ENCODE data around the gene RPP38. TPM values are rescaled to one million over a fixed set of nuclear protein-coding genes. Genes with fewer than 3 reads are reported as not detected.

RPP38 gene
- total RNA-seq, 1 donor from 2014 or later: 9.9 TPM

DNA sequence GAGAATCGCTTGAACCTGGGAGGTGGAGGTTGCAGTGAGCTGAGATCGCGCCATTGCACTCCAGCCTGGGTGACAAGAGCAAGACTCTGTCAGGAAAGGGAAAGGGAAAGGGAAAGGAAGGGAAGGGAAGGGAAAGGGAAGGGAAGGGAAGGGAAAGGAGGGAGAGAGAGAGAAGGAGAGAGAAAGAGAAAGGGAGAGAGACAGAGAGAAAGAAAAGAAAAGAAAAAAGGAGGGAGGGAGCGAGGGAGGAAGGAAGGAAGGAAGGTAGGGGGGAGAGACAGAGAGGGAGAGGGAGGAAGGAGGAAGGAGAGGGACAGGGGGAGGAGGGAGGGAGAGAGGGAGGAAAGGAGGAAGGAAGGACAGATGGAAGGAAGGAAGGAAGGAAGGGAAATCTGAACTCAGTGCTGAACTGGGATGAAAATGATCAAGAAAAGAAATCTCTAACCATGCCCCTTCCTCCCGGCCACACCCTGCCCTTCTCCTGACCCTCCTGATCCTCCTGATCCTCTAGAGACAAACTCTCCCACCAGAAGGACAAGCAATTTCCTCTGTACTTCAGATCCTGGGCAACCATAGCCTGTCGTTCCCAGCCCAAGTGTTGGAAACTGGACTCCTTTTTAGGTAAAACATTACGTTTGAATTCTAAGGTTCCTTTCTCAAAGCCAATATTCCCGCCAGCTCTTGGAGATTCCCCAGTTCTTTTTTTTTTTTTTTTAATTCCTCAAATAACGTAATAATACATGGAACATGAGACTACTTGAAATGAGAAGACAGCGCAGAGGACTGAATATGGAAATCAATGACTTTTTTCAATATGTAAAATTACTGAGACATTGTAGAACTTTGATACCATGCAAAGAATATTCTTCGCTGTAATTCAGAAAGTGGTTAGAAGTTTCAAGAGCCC is 39.2 kb downstream of the RPP38 start:
- H3K4me1 ChIP-seq: no peaks in the 10 kb centered on the region
- H3K4me3 ChIP-seq: no peak overlapping the region
- peaks cover 83% of the 10 kb centered on the region for H3K36me3 ChIP-seq
- intact Hi-C loops (cut with micrococcal nuclease): no loop called here
- no peak overlapping the region for H3K27ac ChIP-seq (replicated peaks)
- H3K27me3 ChIP-seq (ENCODE audit: low read depth): no peaks in the 10 kb centered on the region
- TF ChIP-seq, protein P1, sequence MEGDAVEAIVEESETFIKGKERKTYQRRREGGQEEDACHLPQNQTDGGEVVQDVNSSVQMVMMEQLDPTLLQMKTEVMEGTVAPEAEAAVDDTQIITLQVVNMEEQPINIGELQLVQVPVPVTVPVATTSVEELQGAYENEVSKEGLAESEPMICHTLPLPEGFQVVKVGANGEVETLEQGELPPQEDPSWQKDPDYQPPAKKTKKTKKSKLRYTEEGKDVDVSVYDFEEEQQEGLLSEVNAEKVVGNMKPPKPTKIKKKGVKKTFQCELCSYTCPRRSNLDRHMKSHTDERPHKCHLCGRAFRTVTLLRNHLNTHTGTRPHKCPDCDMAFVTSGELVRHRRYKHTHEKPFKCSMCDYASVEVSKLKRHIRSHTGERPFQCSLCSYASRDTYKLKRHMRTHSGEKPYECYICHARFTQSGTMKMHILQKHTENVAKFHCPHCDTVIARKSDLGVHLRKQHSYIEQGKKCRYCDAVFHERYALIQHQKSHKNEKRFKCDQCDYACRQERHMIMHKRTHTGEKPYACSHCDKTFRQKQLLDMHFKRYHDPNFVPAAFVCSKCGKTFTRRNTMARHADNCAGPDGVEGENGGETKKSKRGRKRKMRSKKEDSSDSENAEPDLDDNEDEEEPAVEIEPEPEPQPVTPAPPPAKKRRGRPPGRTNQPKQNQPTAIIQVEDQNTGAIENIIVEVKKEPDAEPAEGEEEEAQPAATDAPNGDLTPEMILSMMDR (IDR thresholded peaks at IDR 0.05; ENCODE audit: borderline replicate concordance): no peak
- no peak for DNase-seq
- no peaks in the 10 kb centered on the region for H3K9me3 ChIP-seq (replicated peaks)

DNA sequence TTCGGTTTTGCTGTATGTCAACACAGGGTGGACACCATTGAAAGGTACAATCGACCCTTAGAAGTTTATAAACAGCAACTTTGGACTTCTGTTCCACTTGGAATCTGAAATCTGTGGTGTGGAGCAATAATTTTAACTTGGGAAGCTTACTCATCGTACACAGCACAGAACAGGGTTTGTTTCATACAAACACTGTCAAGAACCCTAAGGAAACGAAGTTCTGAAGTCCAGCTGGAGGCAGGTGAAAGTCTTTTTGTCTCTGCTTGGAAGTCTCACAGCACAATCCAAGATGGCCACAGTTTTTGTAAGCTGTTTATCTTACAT is 39.8 kb downstream of the RPP38 start:
- no peak for DNase-seq
- intact Hi-C loops (cut with micrococcal nuclease): no loop called here

DNA sequence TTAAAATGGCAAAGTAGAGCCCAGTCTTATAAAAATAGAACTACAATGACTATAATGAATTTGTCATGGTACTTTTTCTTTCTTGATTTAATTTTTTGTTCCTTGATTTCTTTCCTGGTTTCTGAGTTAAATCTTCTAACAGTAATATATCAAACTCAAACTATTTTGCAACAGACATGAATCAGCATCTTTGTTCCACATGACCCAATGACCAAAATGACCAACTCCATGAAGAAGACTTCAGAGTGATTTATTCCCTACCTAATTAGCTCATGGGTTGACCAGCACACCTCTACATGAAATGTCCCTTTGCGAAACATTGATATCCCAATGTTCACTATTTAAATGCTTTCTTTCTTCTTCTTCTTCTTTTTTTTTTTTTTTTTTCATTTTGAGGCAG is 40.5 kb downstream of the RPP38 start:
- H3K9me3 ChIP-seq (replicated peaks): no peaks in the 10 kb centered on the region
- intact Hi-C loops (cut with micrococcal nuclease): no loop called here
- H3K4me3 ChIP-seq: no peak overlapping the region
- DNase-seq: no peak
- no peaks in the 10 kb centered on the region for H3K27me3 ChIP-seq (ENCODE audit: low read depth)
- H3K36me3 ChIP-seq: peaks cover 71% of the 10 kb centered on the region
- TF ChIP-seq, protein P1 (IDR thresholded peaks at IDR 0.05; ENCODE audit: borderline replicate concordance): no peak
- peaks cover 7% of the 10 kb centered on the region for H3K4me1 ChIP-seq
- H3K27ac ChIP-seq (replicated peaks): no peak overlapping the region

More for the DNA sequence above, 39.8 kb downstream of the RPP38 start:
- TF ChIP-seq, protein P1 (IDR thresholded peaks at IDR 0.05; ENCODE audit: borderline replicate concordance): no peak
- Histone ChIP-seq H3K27me3 (ENCODE audit: low read depth) (no peaks in the 10 kb centered on the region), H3K4me3 (no peak overlapping the region), H3K36me3 (peaks cover 77% of the 10 kb centered on the region), H3K9me3 (replicated peaks) (no peaks in the 10 kb centered on the region), H3K4me1 (peaks cover under 1% of the 10 kb centered on the region), H3K27ac (replicated peaks) (no peak overlapping the region)

DNA sequence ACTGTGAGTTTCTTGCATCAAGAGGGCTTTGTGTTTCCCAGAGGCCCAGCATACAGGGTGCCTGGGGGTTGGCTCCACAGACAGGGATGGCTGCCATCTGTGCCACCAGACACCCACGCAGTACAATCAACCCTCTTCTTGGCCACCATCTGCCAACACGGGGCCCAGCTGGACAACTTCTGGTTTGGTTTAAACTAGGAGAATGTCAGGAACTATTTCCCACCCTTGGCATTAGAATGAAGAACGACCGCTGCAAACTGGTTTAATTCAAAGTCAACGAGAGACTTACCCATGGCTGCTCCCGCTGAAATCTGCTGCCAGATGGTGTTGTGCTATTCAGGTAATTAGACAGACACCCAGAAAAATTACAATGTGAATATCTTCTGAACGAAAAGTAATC is 43.5 kb downstream of the RPP38 start:
- intact Hi-C loops (cut with micrococcal nuclease): no loop called here
- no peak overlapping the region for H3K27ac ChIP-seq (replicated peaks)
- no peaks in the 10 kb centered on the region for H3K27me3 ChIP-seq (ENCODE audit: low read depth)
- no peak overlapping the region for H3K4me3 ChIP-seq
- H3K4me1 ChIP-seq: peaks cover 20% of the 10 kb centered on the region
- peaks cover 40% of the 10 kb centered on the region for H3K36me3 ChIP-seq
- TF ChIP-seq, protein P1 (IDR thresholded peaks at IDR 0.05; ENCODE audit: borderline replicate concordance): no peak
- no peaks in the 10 kb centered on the region for H3K9me3 ChIP-seq (replicated peaks)
- no peak for DNase-seq

DNA sequence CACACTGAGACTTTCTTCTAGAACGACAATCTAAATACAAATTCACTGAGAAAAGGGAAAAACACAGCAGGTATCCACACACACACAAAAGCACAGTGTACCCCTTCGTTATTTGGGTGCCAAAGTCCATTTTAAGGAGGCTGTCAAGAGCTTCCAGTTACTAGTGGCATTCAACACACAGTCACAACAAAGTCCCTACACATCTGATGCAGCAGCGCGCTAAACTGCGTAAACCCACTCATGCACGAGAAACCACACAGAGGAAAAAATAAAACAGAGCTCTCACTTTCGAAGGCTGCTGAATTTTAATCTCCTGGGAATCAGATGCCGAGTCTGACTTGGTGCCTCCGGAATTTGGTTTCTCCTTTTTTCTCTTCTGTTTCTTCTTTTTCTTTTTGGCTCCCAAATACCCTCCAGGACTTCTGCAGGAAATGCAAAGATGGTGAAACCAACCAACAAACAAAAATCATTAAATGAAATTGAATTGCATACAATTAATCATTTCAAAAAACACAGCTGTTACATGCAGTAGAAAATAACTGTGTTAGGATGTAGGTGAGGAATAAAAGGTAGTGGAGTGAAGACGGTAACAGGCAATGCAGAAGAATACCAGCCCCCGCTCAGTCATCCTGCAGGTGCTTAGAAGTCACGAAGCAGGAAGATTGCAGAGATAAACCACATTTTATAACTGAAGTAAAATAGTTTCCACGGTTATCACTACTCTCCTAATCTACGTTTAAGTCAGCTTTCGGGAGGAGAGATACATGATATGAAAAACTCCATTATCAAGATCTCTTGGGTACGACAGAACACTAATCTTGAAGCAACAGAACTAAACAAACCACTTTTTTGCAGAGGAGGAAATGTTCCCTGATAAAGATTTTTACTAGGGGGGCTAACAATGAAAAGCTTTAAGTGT is 44.2 kb downstream of the RPP38 start:
- no peaks in the 10 kb centered on the region for H3K27me3 ChIP-seq (ENCODE audit: low read depth)
- intact Hi-C loops (cut with micrococcal nuclease): no loop called here

More for the DNA sequence above, 44.2 kb downstream of the RPP38 start:
- no peak for DNase-seq
- H3K4me3 ChIP-seq: no peak overlapping the region
- H3K4me1 ChIP-seq: peaks cover 27% of the 10 kb centered on the region
- H3K36me3 ChIP-seq: peaks cover 37% of the 10 kb centered on the region
- no peaks in the 10 kb centered on the region for H3K9me3 ChIP-seq (replicated peaks)
- no peak overlapping the region for H3K27ac ChIP-seq (replicated peaks)
- TF ChIP-seq, protein P1 (IDR thresholded peaks at IDR 0.05; ENCODE audit: borderline replicate concordance): no peak

Measured in left ventricle myocardium inferior (tissue), 1 donor.